Fibroblast of lung (primary cell): ENCODE results near the gene HTD2.

Experiments
- EZH2 ChIP-seq: IDR thresholded peaks from 2 replicates; pipeline ENCODE4 v1.5.1; 2012; ENCODE audit warnings: low read length, control low read depth, mild to moderate bottlenecking; ENCODE audit errors: missing control alignments
- TF ChIP-seq, protein P1 (sequence below), 2 donors: IDR thresholded peaks in 1 of 2; conservative IDR thresholded peaks in 1 of 2; 1 replicate in 1 of 2; 2 replicates in 1 of 2; pipeline ENCODE4 v1.5.1; 2011 to 2012; ENCODE audit warnings: low read length in 2 of 2, control low read depth in 1 of 2, inconsistent platforms in 1 of 2, low read depth in 1 of 2, mild to moderate bottlenecking in 1 of 2

DNA sequence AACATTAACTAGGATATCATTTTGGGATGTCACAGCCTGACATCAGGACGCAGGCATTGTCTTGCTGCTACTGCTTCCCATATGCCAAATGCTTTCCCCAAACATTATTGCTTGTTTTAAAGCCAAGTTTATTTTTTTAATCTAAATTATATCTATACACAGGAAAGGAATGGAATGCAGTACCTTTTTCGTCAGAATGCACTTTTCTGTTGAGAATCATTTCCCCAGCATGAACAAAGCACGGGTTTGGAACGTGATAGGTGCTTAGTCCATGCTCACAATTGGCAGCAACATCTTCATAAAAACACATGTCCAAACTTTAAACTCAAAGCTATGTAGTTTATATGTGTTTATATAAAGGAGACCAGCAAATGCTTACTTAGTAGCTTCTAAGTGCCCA is 52.5 kb downstream of the HTD2 start:
- TF ChIP-seq, protein P1, sequence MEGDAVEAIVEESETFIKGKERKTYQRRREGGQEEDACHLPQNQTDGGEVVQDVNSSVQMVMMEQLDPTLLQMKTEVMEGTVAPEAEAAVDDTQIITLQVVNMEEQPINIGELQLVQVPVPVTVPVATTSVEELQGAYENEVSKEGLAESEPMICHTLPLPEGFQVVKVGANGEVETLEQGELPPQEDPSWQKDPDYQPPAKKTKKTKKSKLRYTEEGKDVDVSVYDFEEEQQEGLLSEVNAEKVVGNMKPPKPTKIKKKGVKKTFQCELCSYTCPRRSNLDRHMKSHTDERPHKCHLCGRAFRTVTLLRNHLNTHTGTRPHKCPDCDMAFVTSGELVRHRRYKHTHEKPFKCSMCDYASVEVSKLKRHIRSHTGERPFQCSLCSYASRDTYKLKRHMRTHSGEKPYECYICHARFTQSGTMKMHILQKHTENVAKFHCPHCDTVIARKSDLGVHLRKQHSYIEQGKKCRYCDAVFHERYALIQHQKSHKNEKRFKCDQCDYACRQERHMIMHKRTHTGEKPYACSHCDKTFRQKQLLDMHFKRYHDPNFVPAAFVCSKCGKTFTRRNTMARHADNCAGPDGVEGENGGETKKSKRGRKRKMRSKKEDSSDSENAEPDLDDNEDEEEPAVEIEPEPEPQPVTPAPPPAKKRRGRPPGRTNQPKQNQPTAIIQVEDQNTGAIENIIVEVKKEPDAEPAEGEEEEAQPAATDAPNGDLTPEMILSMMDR (conservative IDR thresholded peaks at IDR 0.05 in 1 of 2, IDR thresholded peaks at IDR 0.05 in 1 of 2; ENCODE audit: low read depth in 1 of 2, low read length in 2 of 2) = no peak
- TF ChIP-seq EZH2 = no peak
